HG02973 (cell line): Measurements from ENCODE around the gene PDGFRA.
A peak's percentile ranks its signal among the peaks of the same experiment; 100 is the strongest.

Source experiments
- ATAC-seq: cut with Tn5 transposase; IDR thresholded peaks from one replicate; pipeline ENCODE4 v1.9.1; 2021; ENCODE audit warnings: moderate library complexity; ENCODE audit not compliant: unreplicated experiment

The PDGFRA gene

GRCh38 chr4:54228961-54229501 lies at the start of gene PDGFRA:
TSS of gene PDGFRA (plus strand) at chr4:54229293. CDS start at chr4:54258769, 29,476 bp downstream.
- ATAC-seq = no peak

- no peak for ATAC-seq
Observed at GRCh38 chr4:54184581-54184980, 44.5 kb upstream of the PDGFRA start.

- no peak for ATAC-seq
Observed at GRCh38 chr4:54185044-54185780, 43.9 kb upstream of the PDGFRA start.

- no peak for ATAC-seq
Observed at GRCh38 chr4:54185866-54186265, 43.2 kb upstream of the PDGFRA start.

- no peak for ATAC-seq
Observed at GRCh38 chr4:54186371-54186770, 42.7 kb upstream of the PDGFRA start.

GRCh38 chr4:54187148-54187547 lies 41.9 kb upstream of the PDGFRA start:
- no peak for ATAC-seq

GRCh38 chr4:54189140-54189539 lies 40.0 kb upstream of the PDGFRA start:
- ATAC-seq = no peak

GRCh38 chr4:54192811-54193210 lies 36.3 kb upstream of the PDGFRA start:
- ATAC-seq = no peak

- no peak for ATAC-seq
Observed at GRCh38 chr4:54197926-54198325, 31.2 kb upstream of the PDGFRA start.

GRCh38 chr4:54199919-54200318 lies 29.2 kb upstream of the PDGFRA start:
- no peak for ATAC-seq

- no peak for ATAC-seq
Observed at GRCh38 chr4:54209617-54210016, 19.5 kb upstream of the PDGFRA start.

GRCh38 chr4:54213001-54213400 lies 16.1 kb upstream of the PDGFRA start:
- no peak for ATAC-seq

GRCh38 chr4:54213761-54214160 lies 15.3 kb upstream of the PDGFRA start:
- no peak for ATAC-seq

GRCh38 chr4:54215379-54216077 lies 13.6 kb upstream of the PDGFRA start:
- no peak for ATAC-seq

GRCh38 chr4:54217642-54218495 lies 11.2 kb upstream of the PDGFRA start:
- ATAC-seq = peak; percentile 58

GRCh38 chr4:54218736-54219135 lies 10.4 kb upstream of the PDGFRA start:
- no peak for ATAC-seq

- no peak for ATAC-seq
Observed at GRCh38 chr4:54224996-54225597, 4.0 kb upstream of the PDGFRA start.

GRCh38 chr4:54225598-54226403 lies 3.3 kb upstream of the PDGFRA start:
- no peak for ATAC-seq

GRCh38 chr4:54226404-54227255 lies 2.5 kb upstream of the PDGFRA start:
- ATAC-seq = no peak
